Activated CD4-positive, CD25-positive, alpha-beta regulatory T cell treated with anti-CD3 and anti-CD28 coated beads, Interleukin-2, amount 50 U/mL, for 72 hours (primary cell): ENCODE data around the gene TMOD4.
A peak's percentile ranks its signal among the peaks of the same experiment; 100 is the strongest.

Experiments used
- DNase-seq: peaks from one replicate; pipeline ENCODE4 v3.0.0; 2021

TMOD4 gene

DNA sequence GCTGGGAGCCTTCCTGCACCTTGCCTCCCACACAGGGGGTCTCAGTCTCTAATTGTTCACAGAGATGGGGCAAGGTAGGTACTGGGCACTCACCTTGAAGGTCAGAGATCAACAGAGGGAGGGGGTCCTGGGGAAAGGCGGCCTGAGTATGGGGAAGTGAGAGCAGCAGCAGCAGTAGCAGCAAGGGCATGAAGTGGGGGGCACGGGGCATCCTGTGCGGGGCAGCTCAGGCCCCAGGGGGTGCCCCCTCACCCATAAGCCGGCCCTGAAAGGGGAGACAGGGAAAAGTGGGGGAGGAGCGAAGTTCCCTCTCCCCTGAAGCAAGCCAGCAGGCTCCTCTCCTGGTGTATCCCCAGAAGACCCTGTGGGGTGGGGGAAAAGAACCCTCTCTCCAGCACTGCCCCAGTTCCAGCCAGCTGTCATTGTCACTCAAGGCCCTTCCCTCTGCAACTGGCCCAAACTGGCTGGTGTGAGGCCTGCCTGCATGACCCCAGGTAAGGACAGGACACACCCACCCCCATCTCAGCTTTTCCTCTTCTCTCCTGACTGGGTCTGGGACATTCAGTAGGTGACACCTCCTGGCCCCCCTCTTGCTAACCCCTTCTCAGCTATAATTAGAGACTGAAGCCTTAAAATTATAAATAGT, 33.2 kb downstream of the TMOD4 start:
- no peak for DNase-seq

DNA sequence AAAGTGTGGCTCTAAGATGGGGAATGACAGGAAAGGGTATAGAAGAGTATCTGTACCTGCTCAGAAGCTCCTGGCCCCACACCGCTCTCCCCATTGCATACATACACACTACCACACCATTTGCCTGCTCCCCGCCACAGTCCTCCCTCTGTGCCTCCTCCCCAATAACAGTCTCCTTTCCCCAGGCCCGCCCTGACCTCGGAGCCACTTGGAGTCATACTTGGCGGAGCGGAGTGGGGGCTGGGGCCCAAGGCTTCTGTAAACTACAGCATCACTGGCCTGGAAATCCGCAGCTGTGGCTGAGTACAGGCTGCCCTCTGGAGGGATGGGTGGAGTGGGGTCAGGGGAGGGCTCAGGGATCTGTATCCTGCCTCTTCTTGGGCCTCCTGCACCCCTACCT, 38.0 kb downstream of the TMOD4 start:
- peak; percentile 6 for DNase-seq

DNA sequence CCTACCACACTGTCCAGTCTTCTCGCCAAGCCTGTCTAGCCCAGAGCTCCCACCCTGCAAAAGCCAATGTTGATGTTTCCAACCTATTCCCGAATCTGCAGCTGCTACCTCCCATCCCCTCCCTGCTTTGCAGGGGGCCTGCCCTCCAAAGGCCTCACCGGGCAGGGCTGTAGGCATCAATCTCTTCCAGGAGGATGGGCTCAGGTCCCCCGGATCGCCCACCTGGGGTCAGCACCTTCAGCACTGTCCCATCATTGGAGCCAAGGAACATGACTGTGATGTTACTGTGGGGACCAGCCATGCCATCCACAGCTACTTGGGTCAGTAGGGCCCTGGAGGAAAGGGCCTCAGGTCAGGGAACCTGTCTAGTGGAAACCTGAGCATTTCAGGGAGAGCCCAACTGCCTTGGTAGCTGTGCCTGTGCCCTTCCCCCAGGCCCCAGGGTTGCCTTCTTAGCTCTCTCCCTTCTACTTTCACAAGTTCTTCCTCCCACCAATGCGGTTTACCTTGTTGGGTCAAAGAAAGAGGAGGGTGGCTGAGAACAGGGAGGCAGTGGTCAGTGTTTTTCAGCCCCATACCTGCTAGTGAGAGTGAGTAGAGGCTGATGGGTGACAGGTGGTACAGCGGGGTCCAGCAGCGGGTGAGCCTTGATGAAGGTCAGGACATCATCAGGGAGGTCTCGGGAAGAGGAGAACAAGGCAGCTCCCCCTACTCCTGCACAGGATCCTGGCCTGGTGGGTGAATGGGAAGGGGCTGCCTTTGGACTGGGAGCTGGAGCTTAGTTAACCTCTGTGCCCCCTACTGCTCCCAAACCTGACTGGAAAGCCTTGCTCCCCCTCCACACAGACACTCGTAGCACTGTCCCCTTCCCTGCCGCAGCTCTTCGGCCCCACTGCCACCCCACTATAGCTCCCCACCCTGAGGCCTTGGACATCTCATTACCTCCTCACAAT, 40.1 kb downstream of the TMOD4 start:
- DNase-seq = peak; percentile 25

DNA sequence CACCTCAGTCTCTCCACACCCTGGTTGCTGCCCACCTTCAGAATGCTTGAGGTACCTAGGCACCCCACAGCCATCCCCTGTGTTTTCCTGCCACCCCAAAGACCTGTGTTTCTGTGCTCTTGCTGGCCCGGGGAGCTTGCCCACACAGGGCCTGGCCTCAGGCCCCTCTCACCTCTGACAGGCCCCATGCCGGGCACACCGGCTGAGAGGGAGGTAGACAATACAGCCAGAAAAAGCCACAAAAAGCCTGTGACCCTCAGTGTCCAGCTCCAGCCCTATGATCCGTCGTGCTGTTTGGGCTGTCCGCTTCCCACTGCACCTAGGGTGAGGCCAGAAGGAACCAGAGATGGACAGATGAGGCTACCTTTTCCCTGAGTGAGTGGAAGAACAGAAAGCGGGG, 40.8 kb downstream of the TMOD4 start:
- peak; percentile 20 for DNase-seq

DNA sequence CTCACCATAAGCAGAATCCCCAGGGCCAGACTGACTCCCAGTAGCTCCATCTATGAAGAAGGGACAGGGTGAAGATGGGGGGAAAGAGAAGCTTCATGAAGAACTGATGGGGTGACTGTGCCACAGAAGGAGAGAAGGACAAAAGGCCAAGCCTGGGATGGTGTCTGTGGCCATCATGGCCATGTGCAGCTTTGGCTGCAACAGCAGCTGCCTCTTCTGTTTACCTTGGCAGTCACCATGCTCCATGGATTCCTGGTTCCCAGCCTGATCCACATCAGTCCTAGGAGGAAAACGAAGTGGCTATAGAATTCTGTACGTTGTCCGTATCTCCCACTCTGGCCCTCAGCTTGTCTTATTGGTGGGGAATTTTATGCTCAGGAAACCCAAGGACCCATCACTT, 41.4 kb downstream of the TMOD4 start:
- peak; percentile 16 for DNase-seq

DNA sequence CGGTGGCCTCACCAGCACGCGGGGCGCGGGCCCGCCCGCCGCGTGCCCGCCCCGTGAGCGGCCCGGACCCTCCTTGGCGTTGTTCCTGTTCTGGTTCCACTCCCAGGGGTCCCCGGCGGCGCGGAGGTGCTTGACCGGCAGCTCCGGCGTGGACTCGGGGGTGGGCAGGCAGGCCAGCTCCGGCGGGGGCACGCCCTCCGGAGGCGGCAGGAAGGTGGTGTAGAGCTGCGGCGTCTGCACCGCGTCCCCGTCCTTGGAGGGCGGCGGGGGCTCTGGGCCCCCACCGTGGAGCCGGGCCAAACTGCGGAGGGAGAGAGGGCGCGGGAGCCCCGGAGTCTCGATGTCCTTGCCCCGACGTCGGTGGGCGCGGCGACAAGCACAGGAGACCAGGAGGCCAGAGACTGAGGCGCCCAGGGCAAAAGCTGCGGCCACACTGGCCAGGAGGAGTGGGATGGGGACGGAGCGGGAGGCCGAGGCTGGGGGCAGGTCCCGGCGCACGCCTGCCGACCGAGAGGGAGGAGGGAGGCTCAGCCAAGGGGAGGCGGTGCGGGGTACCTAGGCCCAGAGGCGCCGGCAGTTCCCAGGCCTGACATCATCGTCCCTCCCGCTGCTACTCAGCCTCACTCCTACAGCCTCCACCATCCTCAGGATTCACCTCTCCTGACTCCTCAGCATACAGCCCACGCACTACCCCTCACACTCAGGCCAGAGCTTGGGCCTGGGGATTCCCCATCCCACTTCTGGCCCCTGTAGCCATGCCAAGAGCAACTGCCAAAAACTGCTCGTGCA, 42.6 kb downstream of the TMOD4 start:
- peak; percentile 30 for DNase-seq

DNA sequence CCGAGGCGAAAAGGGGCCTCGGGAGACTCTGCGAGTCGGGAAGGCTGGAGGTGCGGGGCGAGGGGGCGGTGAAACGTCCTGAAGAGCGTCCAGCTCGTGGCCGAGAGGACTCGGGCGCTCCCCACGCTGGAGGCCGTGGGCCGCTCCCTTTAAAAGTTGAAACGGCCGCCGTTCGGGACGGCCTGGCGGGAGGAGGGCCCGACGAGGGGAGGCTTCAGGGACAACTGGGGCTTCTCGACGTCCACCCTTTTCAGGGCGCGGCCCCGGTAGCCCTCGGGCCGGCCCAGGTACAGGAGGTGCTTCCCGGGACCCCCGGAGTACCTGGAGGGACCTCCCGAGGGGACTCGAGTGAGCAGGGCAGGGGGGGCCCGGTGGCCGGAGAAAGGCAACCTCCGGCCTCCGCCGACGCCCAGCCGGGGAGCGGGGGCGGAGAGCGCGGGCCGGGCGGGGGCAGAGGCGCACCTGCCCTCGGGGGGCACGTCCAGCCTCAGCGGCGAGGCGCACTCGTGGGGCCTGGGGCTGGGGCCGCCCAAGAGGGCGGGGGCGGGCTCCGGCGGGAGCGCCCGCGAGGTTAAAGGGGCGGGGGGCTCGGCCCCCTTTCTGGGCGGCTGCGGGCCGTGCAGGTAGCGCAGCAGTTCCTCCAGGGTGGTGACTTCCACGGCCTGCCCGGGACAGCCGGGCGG, 43.3 kb downstream of the TMOD4 start:
- DNase-seq = peak; percentile 18

DNA sequence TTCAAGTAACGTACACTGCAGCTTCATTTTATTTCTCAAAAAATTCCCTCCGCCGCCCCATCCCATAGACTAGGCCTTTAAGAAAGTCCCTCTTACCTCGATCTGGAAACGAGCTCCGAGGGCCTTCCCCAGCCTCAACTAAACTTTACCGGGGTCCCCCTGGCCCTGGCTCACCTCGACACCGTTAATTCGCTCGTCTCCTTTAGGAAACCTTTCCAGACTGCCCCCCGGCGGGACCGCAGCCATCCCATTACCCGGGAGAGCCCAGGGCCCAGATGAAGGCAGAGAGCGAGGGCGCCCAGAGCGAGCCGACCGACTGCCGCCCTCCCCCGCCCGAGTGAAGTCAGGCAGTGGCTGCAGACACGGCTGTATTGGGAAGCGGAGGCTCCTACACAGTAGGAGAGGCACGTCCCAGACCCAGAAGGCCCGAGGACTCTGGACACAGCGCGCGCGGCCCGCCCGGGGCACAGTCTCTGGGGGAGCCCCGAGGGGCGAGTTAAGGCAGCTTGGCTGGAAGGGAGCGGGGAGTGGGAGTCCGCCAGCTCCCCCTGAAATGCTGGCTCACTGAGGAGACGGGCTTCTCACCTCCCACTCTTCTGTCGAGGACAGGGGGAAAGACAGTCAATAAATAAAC, 44.0 kb downstream of the TMOD4 start:
- DNase-seq = peak; percentile 26

DNA sequence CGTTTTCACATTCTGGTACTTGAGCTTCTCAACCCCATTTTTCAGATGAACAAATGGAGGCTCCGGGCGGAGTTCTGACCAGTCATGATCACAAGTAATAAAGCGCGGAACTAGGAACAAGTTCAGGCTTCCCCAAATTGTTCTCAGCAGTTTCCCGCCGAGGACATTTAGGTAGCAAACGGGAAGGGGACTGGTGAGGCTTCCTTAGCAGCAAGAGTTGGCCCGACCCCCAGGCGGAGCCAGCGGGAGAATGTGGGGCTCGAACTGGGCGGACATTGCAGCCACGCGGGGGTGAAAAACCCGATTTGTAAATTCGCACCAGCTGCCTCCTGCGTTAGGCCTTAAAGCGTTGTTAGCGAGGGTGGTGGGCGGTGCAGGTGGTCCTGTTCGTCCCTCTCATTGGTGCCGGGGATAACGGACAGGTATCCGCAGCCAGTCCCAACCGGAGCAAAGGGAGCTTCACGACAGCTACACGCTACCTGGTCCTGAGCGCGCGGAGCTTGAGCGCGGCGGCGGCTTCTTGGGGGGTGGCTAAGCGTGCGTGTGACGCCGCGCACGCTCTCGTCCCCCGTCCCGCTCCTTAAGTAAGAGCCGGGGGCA, 44.7 kb downstream of the TMOD4 start:
- DNase-seq = peak; percentile 64

DNA sequence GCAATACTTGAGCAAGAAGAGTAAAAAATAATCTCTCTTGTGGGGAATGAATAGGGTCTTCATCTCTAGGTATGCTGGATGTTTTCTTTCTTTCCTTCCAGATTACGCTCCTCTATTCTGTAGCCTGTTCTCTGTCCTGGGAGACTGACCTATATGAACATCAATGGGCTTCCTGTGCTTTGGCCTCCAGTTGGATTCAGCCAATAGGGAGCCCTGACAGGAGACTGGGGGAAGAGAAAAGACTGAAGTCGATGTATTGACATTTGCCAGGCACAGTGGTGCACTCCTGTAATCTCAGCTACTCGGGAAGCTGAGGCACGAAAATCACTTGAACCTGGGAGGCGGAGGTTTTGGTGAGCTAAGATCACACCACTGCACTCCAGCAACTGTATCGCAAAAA, 47.0 kb downstream of the TMOD4 start:
- DNase-seq = peak; percentile 9

DNA sequence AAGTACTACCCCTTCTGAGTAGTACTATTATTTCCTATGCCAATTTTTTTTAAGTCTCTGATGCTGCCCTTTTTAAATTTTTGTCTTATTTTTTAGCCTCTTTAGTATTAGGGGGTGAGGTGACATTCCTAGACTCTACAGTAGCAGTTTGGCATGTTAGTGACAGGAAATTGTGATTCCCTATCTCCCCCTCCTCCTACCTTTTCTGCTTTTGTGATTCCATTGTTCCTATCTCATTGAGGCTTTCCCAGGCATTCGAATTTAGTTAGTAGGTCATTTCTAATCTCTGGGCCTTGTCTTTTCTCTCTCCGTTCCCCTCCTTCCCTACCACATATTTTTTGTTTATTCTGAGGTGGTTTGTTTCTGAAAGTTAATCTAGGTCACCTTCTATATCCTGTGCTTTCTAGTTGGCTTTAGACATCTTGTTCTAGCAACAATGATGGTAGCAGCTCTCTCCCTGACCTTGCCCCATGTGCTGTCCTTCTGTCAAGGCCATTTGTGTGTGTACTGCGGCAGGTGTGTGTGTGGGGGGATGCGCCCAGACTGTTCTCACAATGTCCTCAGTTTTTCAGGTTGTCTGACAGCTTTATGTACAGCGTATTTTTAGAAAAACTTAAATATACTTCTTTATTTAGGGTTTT, 50.9 kb downstream of the TMOD4 start:
- no peak for DNase-seq
